BLaER1 treated with 17β-estradiol and CSF1 and Interleukin-3, amounts not matched to agents 10 nM and 100 nM (cell line): ENCODE data around the gene METTL1.

Source experiments
- H3K27ac ChIP-seq, 11 experiments: shearing (Covaris generic); formaldehyde crosslinking; 2 replicates each; pipeline ENCODE4 v1.8.1; 2022
- H3K27me3 ChIP-seq, 11 experiments: shearing (Covaris generic); formaldehyde crosslinking; 2 replicates each; pipeline ENCODE4 v1.8.1; 2022
- H3K36me3 ChIP-seq, 11 experiments: shearing (Covaris generic); formaldehyde crosslinking; 2 replicates each; pipeline ENCODE4 v1.8.1; 2022
- H3K4me1 ChIP-seq, 10 experiments: shearing (Covaris generic); formaldehyde crosslinking; 2 replicates each; pipeline ENCODE4 v1.8.1; 2022
- H3K4me2 ChIP-seq, 11 experiments: shearing (Covaris generic); formaldehyde crosslinking; 2 replicates each; pipeline ENCODE4 v1.8.1; 2022
- H3K4me3 ChIP-seq, 10 experiments: shearing (Covaris generic); formaldehyde crosslinking; 2 replicates each; pipeline ENCODE4 v1.8.1; 2022
- H3K9ac ChIP-seq, 11 experiments: shearing (Covaris generic); formaldehyde crosslinking; 2 replicates each; pipeline ENCODE4 v1.8.1; 2022
- H3K9me3 ChIP-seq, 11 experiments: shearing (Covaris generic); formaldehyde crosslinking; replicated peaks in 1 of 11; 2 replicates each; pipeline ENCODE4 v1.8.1; 2022
- H4K20me1 ChIP-seq, 11 experiments: shearing (Covaris generic); formaldehyde crosslinking; 2 replicates each; pipeline ENCODE4 v1.8.1; 2022
- Cebpa-rat ChIP-seq, 11 experiments: shearing (Covaris generic); IDR thresholded peaks; 2 replicates each; pipeline ENCODE4 v1.8.1; 2022

The METTL1 gene

DNA sequence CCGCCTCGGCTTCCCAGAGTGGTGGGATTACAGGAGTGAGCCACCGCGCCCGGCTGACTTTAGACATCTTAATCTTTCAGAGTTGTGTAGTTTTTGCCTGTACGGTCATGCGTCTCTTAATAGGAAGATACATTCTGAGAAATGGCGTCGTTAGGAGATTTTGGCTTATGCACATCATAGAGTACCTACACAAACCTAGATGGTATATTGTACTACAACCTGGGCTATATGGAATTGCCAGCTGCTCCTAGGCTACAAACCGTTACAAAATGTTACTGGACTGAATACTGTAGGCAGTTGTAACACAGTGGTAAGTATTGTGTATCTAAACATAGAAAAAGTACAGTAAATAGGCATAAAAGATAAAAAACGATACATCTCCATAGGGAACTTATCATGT, 12.0 kb upstream of the METTL1 start:
- H3K27me3 ChIP-seq = no peaks in the 10 kb centered on the region
- H3K4me2 ChIP-seq = peak overlapping the region; percentile 76 to 99 (median 91)
- H3K36me3 ChIP-seq = peaks cover 39 to 67% (median 57%) of the 10 kb centered on the region in 11 experiments
- peak overlapping the region in 2 of 11 experiments; percentile 82 to 86; a peak in 2 of 22 replicates for H3K27ac ChIP-seq
- peak overlapping the region; percentile 85 to 96 (median 91); a peak in 20 of 22 replicates for H3K9ac ChIP-seq
- peaks cover 33 to 49% (median 38%) of the 10 kb centered on the region in 10 experiments for H3K4me1 ChIP-seq
- peaks cover 0 to 28% (median 5%) of the 10 kb centered on the region in 11 experiments; a peak in 9 of 22 replicates for H4K20me1 ChIP-seq
- no peaks in the 10 kb centered on the region for H3K9me3 ChIP-seq
- peak overlapping the region; percentile 80 to 99 (median 94); a peak in 18 of 20 replicates for H3K4me3 ChIP-seq
- no peak for TF ChIP-seq Cebpa-rat (IDR thresholded peaks at IDR 0.05)

GRCh38 chr12:57783466-57783801, 11.5 kb upstream of the METTL1 start:
- peak overlapping the region in 10 of 11 experiments; percentile 75 to 88 (median 84); a peak in 18 of 22 replicates for H3K27ac ChIP-seq
- TF ChIP-seq Cebpa-rat (IDR thresholded peaks at IDR 0.05) = no peak
- peaks cover 35 to 67% (median 53%) of the 10 kb centered on the region in 11 experiments for H3K36me3 ChIP-seq
- peaks cover 0 to 28% (median 3%) of the 10 kb centered on the region in 11 experiments; a peak in 8 of 22 replicates for H4K20me1 ChIP-seq
- peaks cover 33 to 53% (median 38%) of the 10 kb centered on the region in 10 experiments for H3K4me1 ChIP-seq
- H3K9me3 ChIP-seq = no peaks in the 10 kb centered on the region
- peak overlapping the region; percentile 80 to 99 (median 94) for H3K4me3 ChIP-seq
- H3K27me3 ChIP-seq = no peaks in the 10 kb centered on the region
- peak overlapping the region; percentile 85 to 96 (median 91) for H3K9ac ChIP-seq
- peak overlapping the region; percentile 76 to 99 (median 91) for H3K4me2 ChIP-seq

GRCh38 chr12:57782608-57783465, 10.9 kb upstream of the METTL1 start, which contains the start of gene TSFM:
Gene TSFM, plus strand, starts transcription at chr12:57782787. Its CDS starts 15 bp downstream, at chr12:57782802.
- Histone ChIP-seq H3K9me3 (no peaks in the 10 kb centered on the region), H3K9ac (peak within 1 kb of the TSS; percentile 85 to 96 (median 91)), H3K4me1 (peaks cover 33 to 57% (median 38%) of the 10 kb centered on the region in 10 experiments), H3K36me3 (peaks cover 29 to 64% (median 47%) of the 10 kb centered on the region in 11 experiments), H4K20me1 (peaks cover 0 to 22% (median 0%) of the 10 kb centered on the region in 11 experiments; a peak in 7 of 22 replicates), H3K4me3 (peak within 1 kb of the TSS; percentile 80 to 99 (median 94)), H3K27ac (peak within 1 kb of the TSS; percentile 36 to 88 (median 83); a peak in 21 of 22 replicates), H3K4me2 (peak within 1 kb of the TSS; percentile 76 to 99 (median 91)), H3K27me3 (no peaks in the 10 kb centered on the region)
- peak in 7 of 11 experiments; percentile 15 to 68 (median 45); a peak in 6 of 22 replicates for TF ChIP-seq Cebpa-rat (IDR thresholded peaks at IDR 0.05)

GRCh38 chr12:57782243-57782607, 10.3 kb upstream of the METTL1 start:
- Histone ChIP-seq H3K4me3 (peak overlapping the region; percentile 80 to 99 (median 94); a peak in 16 of 20 replicates), H3K9me3 (no peaks in the 10 kb centered on the region), H4K20me1 (peaks cover 0 to 16% (median 0%) of the 10 kb centered on the region in 11 experiments; a peak in 6 of 22 replicates), H3K4me2 (peak overlapping the region; percentile 67 to 96 (median 84)), H3K36me3 (peaks cover 23 to 58% (median 41%) of the 10 kb centered on the region in 11 experiments), H3K9ac (peak overlapping the region in 7 of 11 experiments; percentile 35 to 92 (median 88); a peak in 11 of 22 replicates), H3K27me3 (no peaks in the 10 kb centered on the region), H3K4me1 (peaks cover 33 to 57% (median 38%) of the 10 kb centered on the region in 10 experiments), H3K27ac (peak overlapping the region; percentile 30 to 88 (median 82); a peak in 18 of 22 replicates)
- no peak for TF ChIP-seq Cebpa-rat (IDR thresholded peaks at IDR 0.05)

- H3K4me2 ChIP-seq = peak overlapping the region; percentile 67 to 96 (median 84)
- peak overlapping the region in 9 of 10 experiments; percentile 7 to 98 (median 89); a peak in 14 of 20 replicates for H3K4me3 ChIP-seq
- H3K9ac ChIP-seq = peak overlapping the region in 9 of 11 experiments; percentile 10 to 92 (median 52); a peak in 15 of 22 replicates
- no peaks in the 10 kb centered on the region for H3K27me3 ChIP-seq
- H3K9me3 ChIP-seq = no peaks in the 10 kb centered on the region
- peak overlapping the region; percentile 30 to 87 (median 75); a peak in 20 of 22 replicates for H3K27ac ChIP-seq
- peaks cover 33 to 57% (median 38%) of the 10 kb centered on the region in 10 experiments for H3K4me1 ChIP-seq
- H3K36me3 ChIP-seq = peaks cover 19 to 53% (median 37%) of the 10 kb centered on the region in 11 experiments
- no peak for TF ChIP-seq Cebpa-rat (IDR thresholded peaks at IDR 0.05)
- peaks cover 0 to 12% (median 0%) of the 10 kb centered on the region in 11 experiments; a peak in 4 of 22 replicates for H4K20me1 ChIP-seq
Measured at GRCh38 chr12:57781801-57782200, 9.9 kb upstream of the METTL1 start.

DNA sequence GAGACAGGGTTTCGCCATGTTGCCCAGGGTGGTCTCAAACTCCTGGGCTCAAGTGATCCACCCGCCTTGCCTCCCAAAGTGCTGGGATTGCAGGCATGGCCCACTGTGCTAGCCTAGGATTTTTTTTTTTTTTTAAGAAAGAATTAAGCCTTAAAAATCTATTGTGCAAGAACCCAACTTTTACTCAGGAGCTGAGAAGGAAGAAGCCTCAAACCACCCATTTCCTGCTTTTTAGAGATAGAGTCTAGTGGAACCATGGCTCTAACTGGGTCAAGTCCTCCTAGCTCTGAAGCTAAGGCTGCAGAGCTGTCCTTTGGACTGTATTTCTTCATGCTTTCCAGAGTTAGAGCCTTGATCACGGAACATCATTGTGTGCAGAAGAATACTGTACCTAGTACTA, 9.3 kb upstream of the METTL1 start:
- TF ChIP-seq Cebpa-rat (IDR thresholded peaks at IDR 0.05) = peak in 9 of 11 experiments; percentile 19 to 75 (median 61); a peak in 14 of 22 replicates
- Histone ChIP-seq H3K4me1 (peaks cover 33 to 58% (median 38%) of the 10 kb centered on the region in 10 experiments), H3K27me3 (no peaks in the 10 kb centered on the region), H3K4me3 (peak overlapping the region in 9 of 10 experiments; percentile 7 to 98 (median 89); a peak in 14 of 20 replicates), H3K36me3 (peaks cover 13 to 48% (median 31%) of the 10 kb centered on the region in 11 experiments), H3K9ac (peak overlapping the region in 10 of 11 experiments; percentile 10 to 92 (median 46); a peak in 16 of 22 replicates), H4K20me1 (peaks cover 0 to 7% (median 0%) of the 10 kb centered on the region in 11 experiments; a peak in 3 of 22 replicates), H3K27ac (peak overlapping the region; percentile 30 to 87 (median 75); a peak in 20 of 22 replicates), H3K9me3 (no peaks in the 10 kb centered on the region), H3K4me2 (peak overlapping the region; percentile 67 to 96 (median 84))

DNA sequence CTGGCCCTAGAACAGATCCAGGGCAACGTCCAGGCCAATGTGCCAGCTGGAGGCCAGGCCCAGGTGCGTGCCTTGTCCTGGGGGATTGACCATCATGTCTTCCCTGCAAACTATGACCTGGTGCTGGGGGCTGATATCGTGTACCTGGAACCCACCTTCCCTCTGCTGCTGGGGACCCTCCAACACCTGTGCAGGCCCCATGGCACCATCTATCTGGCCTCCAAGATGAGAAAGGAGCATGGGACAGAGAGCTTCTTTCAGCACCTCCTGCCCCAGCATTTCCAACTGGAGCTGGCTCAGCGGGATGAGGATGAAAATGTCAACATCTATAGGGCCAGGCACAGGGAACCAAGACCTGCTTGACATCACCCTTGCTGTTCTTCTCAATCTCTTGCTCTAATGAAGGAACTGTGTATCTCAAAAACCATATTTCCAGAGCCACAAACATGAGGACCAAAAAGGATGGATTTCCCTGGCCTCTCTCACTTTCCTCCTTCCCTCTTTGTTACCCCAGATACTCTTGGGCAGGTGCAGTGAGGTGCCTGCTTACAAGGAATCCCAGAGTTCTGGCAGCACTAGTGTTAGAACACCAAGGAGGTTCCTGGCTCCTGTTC, 8.5 kb upstream of the METTL1 start:
- H3K27ac ChIP-seq = peak overlapping the region; percentile 30 to 87 (median 75); a peak in 20 of 22 replicates
- peak overlapping the region; percentile 67 to 96 (median 84) for H3K4me2 ChIP-seq
- peaks cover 0 to 7% (median 0%) of the 10 kb centered on the region in 11 experiments; a peak in 3 of 22 replicates for H4K20me1 ChIP-seq
- H3K27me3 ChIP-seq = no peaks in the 10 kb centered on the region
- no peak for TF ChIP-seq Cebpa-rat (IDR thresholded peaks at IDR 0.05)
- H3K9me3 ChIP-seq = no peaks in the 10 kb centered on the region
- H3K4me3 ChIP-seq = peak overlapping the region in 3 of 10 experiments; percentile 13 to 89 (median 44); a peak in 3 of 20 replicates
- peaks cover 5 to 39% (median 22%) of the 10 kb centered on the region in 11 experiments for H3K36me3 ChIP-seq
- H3K9ac ChIP-seq = peak overlapping the region in 8 of 11 experiments; percentile 35 to 92 (median 54); a peak in 12 of 22 replicates
- peaks cover 33 to 67% (median 41%) of the 10 kb centered on the region in 10 experiments for H3K4me1 ChIP-seq

- Histone ChIP-seq H3K27me3 (no peaks in the 10 kb centered on the region), H3K4me1 (peaks cover 33 to 74% (median 43%) of the 10 kb centered on the region in 10 experiments), H4K20me1 (peaks cover 0 to 7% (median 0%) of the 10 kb centered on the region in 11 experiments; a peak in 3 of 22 replicates), H3K36me3 (peaks cover 0 to 38% (median 16%) of the 10 kb centered on the region in 11 experiments; a peak in 17 of 22 replicates), H3K4me2 (peak overlapping the region in 7 of 11 experiments; percentile 67 to 96 (median 84); a peak in 11 of 22 replicates), H3K27ac (peak overlapping the region in 5 of 11 experiments; percentile 79 to 87 (median 83); a peak in 6 of 22 replicates), H3K4me3 (no peak overlapping the region), H3K9ac (no peak overlapping the region), H3K9me3 (no peaks in the 10 kb centered on the region)
- TF ChIP-seq Cebpa-rat (IDR thresholded peaks at IDR 0.05) = no peak
Measured at GRCh38 chr12:57779736-57780135, 7.8 kb upstream of the METTL1 start.
